K562 (cell line): ENCODE results near the gene UGP2. TPM values are rescaled to one million over a fixed set of nuclear protein-coding genes. Genes with fewer than 3 reads are reported as not detected.
A peak's percentile ranks its signal among the peaks of the same experiment; 100 is the strongest.

Source experiments
- ERF ChIP-seq: fragments of 450-650 bp; formaldehyde crosslinking; IDR thresholded peaks from 2 replicates; pipeline ENCODE4 v1.4.0; 2020; ENCODE audit warnings: mild to moderate bottlenecking, mixed read lengths
- ETS1 ChIP-seq: conservative IDR thresholded peaks from 2 replicates; pipeline ENCODE4 v1.6.1; 2011; ENCODE audit warnings: low read depth, mild to moderate bottlenecking, low read length; ENCODE audit not compliant: control insufficient read depth
- HIVEP1 ChIP-seq: fragments of 250-450 bp; sonication (Bioruptor Pico); IDR thresholded peaks from 2 replicates; pipeline ENCODE4 v1.4.0; 2020; ENCODE audit warnings: mild to moderate bottlenecking
- JUNB ChIP-seq: fragments of 450-650 bp; formaldehyde crosslinking; conservative IDR thresholded peaks from 2 replicates; pipeline ENCODE4 v1.4.0; 2020; ENCODE audit warnings: mild to moderate bottlenecking
- MEF2D ChIP-seq: conservative IDR thresholded peaks from 2 replicates; pipeline ENCODE4 v1.6.1; 2016; ENCODE audit warnings: low read depth, missing genetic modification characterization, missing compliant biosample characterization
- NELFE ChIP-seq: IDR thresholded peaks from 2 replicates; pipeline ENCODE4 v1.6.1; 2011; ENCODE audit warnings: mild to moderate bottlenecking; ENCODE audit not compliant: insufficient read depth, insufficient read length
- POLR2A ChIP-seq: fragments of 450-650 bp; conservative IDR thresholded peaks from 2 replicates; pipeline ENCODE4 v1.6.1; 2016
- POLR3G ChIP-seq: IDR thresholded peaks from 2 replicates; pipeline ENCODE4 v1.6.1; 2011; ENCODE audit not compliant: insufficient read length, insufficient replicate concordance; ENCODE audit errors: extremely low read depth
- POU5F1 ChIP-seq: fragments of 150-350 bp; IDR thresholded peaks from 2 replicates; pipeline ENCODE4 v1.6.1; 2014; ENCODE audit warnings: borderline replicate concordance, low read length, low read depth, mild to moderate bottlenecking; ENCODE audit not compliant: partially characterized antibody
- PTBP1 ChIP-seq: fragments of 200-400 bp; formaldehyde crosslinking; IDR thresholded peaks from 2 replicates; pipeline ENCODE4 v1.6.1; 2017; ENCODE audit warnings: low read depth, low read length
- RBM14 ChIP-seq: fragments of 200-400 bp; formaldehyde crosslinking; IDR thresholded peaks from 2 replicates; pipeline ENCODE4 v1.6.1; 2018; ENCODE audit warnings: low read depth, mild to moderate bottlenecking, low read length, moderate library complexity, borderline replicate concordance; ENCODE audit not compliant: insufficient read depth
- SMAD2 ChIP-seq: fragments of 150-350 bp; IDR thresholded peaks from 2 replicates; pipeline ENCODE4 v1.6.1; 2014; ENCODE audit warnings: low read depth, mild to moderate bottlenecking, low read length
- ZFP30 ChIP-seq: fragments of 250-450 bp; sonication (Bioruptor Pico); IDR thresholded peaks from 2 replicates; pipeline ENCODE4 v1.8.0; 2022; ENCODE audit warnings: moderate library complexity, mild to moderate bottlenecking, inconsistent platforms, borderline replicate concordance
- ZNF12 ChIP-seq: sonication (generic); formaldehyde crosslinking; IDR thresholded peaks from 2 replicates; pipeline ENCODE4 v1.4.0; 2020; ENCODE audit warnings: mild to moderate bottlenecking, missing genetic modification reagents
- ZNF263 ChIP-seq: sonication (generic); formaldehyde crosslinking; IDR thresholded peaks from 2 replicates; pipeline ENCODE4 v1.8.0; 2022; ENCODE audit warnings: mild to moderate bottlenecking, missing genetic modification reagents, borderline replicate concordance
- ZNF830 ChIP-seq: fragments of 250-450 bp; sonication (Bioruptor Pico); IDR thresholded peaks from 2 replicates; pipeline ENCODE4 v1.5.0; 2021; ENCODE audit warnings: mild to moderate bottlenecking
- polyA plus RNA-seq, 8 experiments: library from polyadenylated mRNA; depleted of rRNA in 4 of 8; stranded (reverse) in 5 of 8; unstranded in 3 of 8; fragments of >200 nt; fragmentation: Nextera tagmentation in 2 of 8; fragmentation: Illumina TruSeq in 1 of 8; extraction: Ambion mirVana in 2 of 8; extraction: Trizol in 1 of 8; gene quantifications; 2 replicates each; pipeline versions ENCODE4 v1.2.1 to v1.2.3, GENCODE V29; 2011 to 2014; ENCODE audit warnings: inconsistent platforms in 1 of 8, missing spikeins in 1 of 8
- total RNA-seq, 7 experiments: library from RNA; depleted of rRNA in 6 of 7; stranded (reverse); fragments of >200 nt in 6 of 7; fragmentation: Illumina TruSeq in 2 of 7; extraction: Trizol in 2 of 7; gene quantifications; 2 replicates each; pipeline versions ENCODE4 v1.2.1 to v1.2.3, GENCODE V29; 2011 to 2021; ENCODE audit warnings: low replicate concordance in 1 of 7
- TF ChIP-seq, protein P1 (sequence below): sonication (generic); formaldehyde crosslinking; IDR thresholded peaks from 2 replicates; pipeline ENCODE4 v1.8.0; 2022; ENCODE audit warnings: missing genetic modification reagents, mild to moderate bottlenecking, moderate library complexity, borderline replicate concordance
- TF ChIP-seq, protein P2 (sequence below), 3 experiments: fragments of 200-800 bp in 1 of 3; sonication (Bioruptor generic) in 1 of 3; sonication (generic) in 1 of 3; formaldehyde crosslinking in 1 of 3; IDR thresholded peaks; 2 replicates each; pipeline versions ENCODE4 v1.6.1 to v1.8.0; 2016 to 2022; ENCODE audit warnings: mild to moderate bottlenecking in 2 of 3, missing compliant biosample characterization in 2 of 3, missing genetic modification characterization in 2 of 3, missing genetic modification reagents in 1 of 3
- TF ChIP-seq, protein P3 (sequence below): fragments of 450-650 bp; conservative IDR thresholded peaks from 2 replicates; pipeline ENCODE4 v1.6.1; 2016; ENCODE audit warnings: missing genetic modification characterization, low read depth, mild to moderate bottlenecking, control low read depth, missing compliant biosample characterization
- TF ChIP-seq, protein P4 (sequence below): fragments of 450-650 bp; IDR thresholded peaks from 2 replicates; pipeline ENCODE4 v1.6.1; 2016; ENCODE audit warnings: mild to moderate bottlenecking
- TF ChIP-seq, protein P5 (sequence below): sonication (generic); formaldehyde crosslinking; IDR thresholded peaks from 2 replicates; pipeline ENCODE4 v1.9.0; 2022; ENCODE audit warnings: mild to moderate bottlenecking, missing genetic modification reagents

Gene UGP2
- total and polyA plus RNA-seq, 9 of the 15 experiments (the other 6 are each of a cell fraction or from before 2014, with no cell fraction given): 25.2 to 69.3 (median 58.9) TPM

GRCh38 chr2:63840785-63841253 lies 877 bp upstream of the UGP2 start (continued):
- TF ChIP-seq MEF2D (tag) (no peak), ZFP30 (CRISPR knock-in tag) (no peak), ETS1 (no peak; the same call in 1 of the 2 replicates), SMAD2 (no peak), NELFE (no peak), PTBP1 (no peak), RBM14 (no peak), POLR3G (no peak), JUNB (CRISPR knock-in tag) (no peak), ZNF263 (CRISPR knock-in tag) (no peak), ZNF830 (CRISPR knock-in tag) (peak; percentile 71; the same call in 1 of the 2 replicates), POLR2A (peak; percentile 97), POU5F1 (peak; percentile 18), HIVEP1 (CRISPR knock-in tag) (no peak), ZNF12 (no peak), ERF (CRISPR knock-in tag) (no peak)
- TF ChIP-seq, protein P1, sequence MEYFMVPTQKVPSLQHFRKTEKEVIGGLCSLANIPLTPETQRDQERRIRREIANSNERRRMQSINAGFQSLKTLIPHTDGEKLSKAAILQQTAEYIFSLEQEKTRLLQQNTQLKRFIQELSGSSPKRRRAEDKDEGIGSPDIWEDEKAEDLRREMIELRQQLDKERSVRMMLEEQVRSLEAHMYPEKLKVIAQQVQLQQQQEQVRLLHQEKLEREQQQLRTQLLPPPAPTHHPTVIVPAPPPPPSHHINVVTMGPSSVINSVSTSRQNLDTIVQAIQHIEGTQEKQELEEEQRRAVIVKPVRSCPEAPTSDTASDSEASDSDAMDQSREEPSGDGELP (CRISPR knock-in tag): peak; percentile 95
- TF ChIP-seq, protein P2, sequence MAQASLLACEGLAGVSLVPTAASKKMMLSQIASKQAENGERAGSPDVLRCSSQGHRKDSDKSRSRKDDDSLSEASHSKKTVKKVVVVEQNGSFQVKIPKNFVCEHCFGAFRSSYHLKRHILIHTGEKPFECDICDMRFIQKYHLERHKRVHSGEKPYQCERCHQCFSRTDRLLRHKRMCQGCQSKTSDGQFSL (CRISPR knock-in tag; IDR thresholded peaks at IDR 0.05): peak; percentile 80; the same call in 1 of the 2 replicates
- TF ChIP-seq, protein P2 (tag; IDR thresholded peaks at IDR 0.05): no peak
- TF ChIP-seq, protein P3, sequence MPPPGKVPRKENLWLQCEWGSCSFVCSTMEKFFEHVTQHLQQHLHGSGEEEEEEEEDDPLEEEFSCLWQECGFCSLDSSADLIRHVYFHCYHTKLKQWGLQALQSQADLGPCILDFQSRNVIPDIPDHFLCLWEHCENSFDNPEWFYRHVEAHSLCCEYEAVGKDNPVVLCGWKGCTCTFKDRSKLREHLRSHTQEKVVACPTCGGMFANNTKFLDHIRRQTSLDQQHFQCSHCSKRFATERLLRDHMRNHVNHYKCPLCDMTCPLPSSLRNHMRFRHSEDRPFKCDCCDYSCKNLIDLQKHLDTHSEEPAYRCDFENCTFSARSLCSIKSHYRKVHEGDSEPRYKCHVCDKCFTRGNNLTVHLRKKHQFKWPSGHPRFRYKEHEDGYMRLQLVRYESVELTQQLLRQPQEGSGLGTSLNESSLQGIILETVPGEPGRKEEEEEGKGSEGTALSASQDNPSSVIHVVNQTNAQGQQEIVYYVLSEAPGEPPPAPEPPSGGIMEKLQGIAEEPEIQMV (tag): no peak
- TF ChIP-seq, protein P4, sequence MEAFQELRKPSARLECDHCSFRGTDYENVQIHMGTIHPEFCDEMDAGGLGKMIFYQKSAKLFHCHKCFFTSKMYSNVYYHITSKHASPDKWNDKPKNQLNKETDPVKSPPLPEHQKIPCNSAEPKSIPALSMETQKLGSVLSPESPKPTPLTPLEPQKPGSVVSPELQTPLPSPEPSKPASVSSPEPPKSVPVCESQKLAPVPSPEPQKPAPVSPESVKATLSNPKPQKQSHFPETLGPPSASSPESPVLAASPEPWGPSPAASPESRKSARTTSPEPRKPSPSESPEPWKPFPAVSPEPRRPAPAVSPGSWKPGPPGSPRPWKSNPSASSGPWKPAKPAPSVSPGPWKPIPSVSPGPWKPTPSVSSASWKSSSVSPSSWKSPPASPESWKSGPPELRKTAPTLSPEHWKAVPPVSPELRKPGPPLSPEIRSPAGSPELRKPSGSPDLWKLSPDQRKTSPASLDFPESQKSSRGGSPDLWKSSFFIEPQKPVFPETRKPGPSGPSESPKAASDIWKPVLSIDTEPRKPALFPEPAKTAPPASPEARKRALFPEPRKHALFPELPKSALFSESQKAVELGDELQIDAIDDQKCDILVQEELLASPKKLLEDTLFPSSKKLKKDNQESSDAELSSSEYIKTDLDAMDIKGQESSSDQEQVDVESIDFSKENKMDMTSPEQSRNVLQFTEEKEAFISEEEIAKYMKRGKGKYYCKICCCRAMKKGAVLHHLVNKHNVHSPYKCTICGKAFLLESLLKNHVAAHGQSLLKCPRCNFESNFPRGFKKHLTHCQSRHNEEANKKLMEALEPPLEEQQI: 0 out of 2 replicates have a peak, but pooled peaks have one; percentile 21
- TF ChIP-seq, protein P5, sequence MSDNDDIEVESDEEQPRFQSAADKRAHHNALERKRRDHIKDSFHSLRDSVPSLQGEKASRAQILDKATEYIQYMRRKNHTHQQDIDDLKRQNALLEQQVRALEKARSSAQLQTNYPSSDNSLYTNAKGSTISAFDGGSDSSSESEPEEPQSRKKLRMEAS (CRISPR knock-in tag): peak; percentile 5; the same call in 1 of the 2 replicates
